ENCODE measurements around the gene MRPS11.
"Not testable (repeated sequence)": the region's sequence is repeated elsewhere in the genome, so short reads cannot be mapped to it uniquely, and the experiment has no call there.

The MRPS11 gene

DNA sequence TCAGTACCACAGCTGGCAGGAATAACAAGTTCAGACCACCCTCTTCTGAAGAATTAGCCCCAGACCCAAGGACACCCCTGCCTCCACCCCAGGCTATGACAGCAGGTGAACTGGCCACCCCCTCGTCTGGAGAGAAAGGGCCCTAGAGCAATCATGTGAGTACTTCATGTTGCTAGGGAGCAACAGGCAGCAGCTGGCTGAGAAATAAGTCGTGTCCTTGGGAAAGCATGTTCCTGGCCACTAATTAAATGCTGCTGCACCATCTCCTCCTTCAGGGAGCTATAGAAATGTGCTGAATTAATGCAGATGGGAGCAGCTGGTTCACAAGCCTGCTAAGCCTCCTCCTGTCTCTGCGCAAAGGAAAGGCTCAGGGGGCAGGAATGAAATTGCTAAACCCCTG lies 31.5 kb downstream of the MRPS11 start:
- Mint-ChIP-seq H3K27ac (no peak overlapping the region), H3K9me3 (no peaks in the 10 kb centered on the region), H3K36me3 (peaks cover 2% of the 10 kb centered on the region), H3K27me3 (no peaks in the 10 kb centered on the region), H3K4me3 (no peak overlapping the region), H3K4me1 (no peaks in the 10 kb centered on the region)

DNA sequence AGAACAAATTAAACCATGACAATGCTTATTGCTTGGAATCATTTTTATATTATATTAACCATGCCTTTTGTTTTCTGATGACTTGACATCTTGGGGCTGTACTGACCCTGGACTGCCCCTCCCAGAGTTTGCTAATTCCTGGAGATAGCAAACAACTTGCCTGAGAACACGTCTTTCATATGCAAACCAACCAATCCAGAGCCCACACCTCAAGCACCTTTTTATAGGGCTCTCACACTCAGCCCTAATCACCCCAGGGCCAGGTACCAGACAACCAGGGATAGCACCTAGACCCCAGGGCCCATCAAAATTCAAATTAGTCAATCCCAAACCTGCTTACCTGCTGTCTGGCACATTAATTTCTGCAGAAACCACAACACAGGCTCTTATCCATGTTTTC lies 36.9 kb downstream of the MRPS11 start:
- Mint-ChIP-seq H3K4me3 (no peak overlapping the region), H3K27ac (no peak overlapping the region), H3K4me1 (no peaks in the 10 kb centered on the region), H3K27me3 (no peaks in the 10 kb centered on the region), H3K9me3 (no peaks in the 10 kb centered on the region), H3K36me3 (peaks cover 9% of the 10 kb centered on the region)

DNA sequence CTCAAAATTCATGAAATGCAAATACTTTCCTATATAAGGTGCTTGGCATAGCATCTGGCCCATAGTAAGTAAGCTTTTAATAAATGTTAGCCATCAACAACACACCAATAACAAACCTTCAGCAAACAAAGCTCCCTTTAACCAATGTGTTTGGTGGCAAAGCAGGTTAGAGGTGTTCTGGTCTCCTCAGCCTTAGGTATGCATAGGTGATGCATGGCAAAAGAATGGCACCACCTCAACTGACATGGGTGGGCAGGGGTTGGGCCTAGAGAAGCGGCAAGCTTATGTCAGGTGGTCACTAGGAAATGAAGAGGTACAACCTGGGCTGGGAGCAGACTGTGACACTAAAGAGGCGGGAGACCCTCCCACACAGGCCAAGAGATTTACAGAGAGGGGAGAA lies 38.2 kb downstream of the MRPS11 start:
- H3K4me3 Mint-ChIP-seq, result no peak overlapping the region
- H3K27me3 Mint-ChIP-seq, result no peaks in the 10 kb centered on the region
- H3K9me3 Mint-ChIP-seq, result no peaks in the 10 kb centered on the region
- no peaks in the 10 kb centered on the region for H3K4me1 Mint-ChIP-seq
- no peak overlapping the region for H3K27ac Mint-ChIP-seq
- peaks cover 12% of the 10 kb centered on the region for H3K36me3 Mint-ChIP-seq

DNA sequence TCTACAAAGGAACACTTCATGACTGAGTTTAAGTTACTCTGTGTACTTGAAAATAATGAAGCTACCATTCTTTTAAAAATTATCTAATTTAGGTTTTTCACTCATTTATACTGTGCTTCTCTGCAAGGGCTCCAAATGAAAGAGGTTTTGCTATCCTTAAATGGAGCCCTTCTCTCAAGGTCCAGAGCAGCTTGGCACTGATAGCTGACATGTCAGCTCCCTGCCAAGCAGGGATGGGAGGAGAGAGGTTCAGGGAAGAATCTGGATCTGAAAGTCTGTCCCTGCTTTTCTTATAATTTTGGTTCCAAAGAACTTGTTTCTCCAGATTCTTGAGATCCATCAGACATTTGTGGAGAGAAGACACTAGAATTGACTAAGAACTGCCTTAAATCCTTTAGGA lies 39.1 kb downstream of the MRPS11 start:
- Mint-ChIP-seq H3K27me3 (no peaks in the 10 kb centered on the region), H3K9me3 (no peaks in the 10 kb centered on the region), H3K4me1 (no peaks in the 10 kb centered on the region), H3K27ac (no peak overlapping the region), H3K4me3 (no peak overlapping the region), H3K36me3 (peaks cover 19% of the 10 kb centered on the region)

GRCh38 chr15:88509321-88509720 lies 41.8 kb downstream of the MRPS11 start:
- H3K27me3 Mint-ChIP-seq, result no peaks in the 10 kb centered on the region
- no peaks in the 10 kb centered on the region for H3K9me3 Mint-ChIP-seq
- no peak overlapping the region for H3K4me3 Mint-ChIP-seq
- H3K36me3 Mint-ChIP-seq, result peaks cover 19% of the 10 kb centered on the region
- H3K27ac Mint-ChIP-seq, result no peak overlapping the region
- H3K4me1 Mint-ChIP-seq, result no peaks in the 10 kb centered on the region

GRCh38 chr15:88509964-88510363 lies 42.5 kb downstream of the MRPS11 start:
- no peak overlapping the region for H3K4me3 Mint-ChIP-seq
- H3K9me3 Mint-ChIP-seq, result no peaks in the 10 kb centered on the region
- no peaks in the 10 kb centered on the region for H3K4me1 Mint-ChIP-seq
- no peaks in the 10 kb centered on the region for H3K27me3 Mint-ChIP-seq
- no peak overlapping the region for H3K27ac Mint-ChIP-seq
- H3K36me3 Mint-ChIP-seq, result peaks cover 19% of the 10 kb centered on the region

- Mint-ChIP-seq H3K27ac (no peak overlapping the region), H3K27me3 (no peaks in the 10 kb centered on the region), H3K4me3 (no peak overlapping the region), H3K4me1 (no peaks in the 10 kb centered on the region), H3K36me3 (peaks cover 19% of the 10 kb centered on the region), H3K9me3 (no peaks in the 10 kb centered on the region)
Measured at GRCh38 chr15:88511161-88511560, 43.7 kb downstream of the MRPS11 start.

GRCh38 chr15:88512078-88512477 lies 44.6 kb downstream of the MRPS11 start:
- H3K27ac Mint-ChIP-seq, result no peak overlapping the region

GRCh38 chr15:88512601-88513000 lies 45.1 kb downstream of the MRPS11 start:
- H3K4me1 Mint-ChIP-seq, result no peaks in the 10 kb centered on the region
- no peaks in the 10 kb centered on the region for H3K9me3 Mint-ChIP-seq
- no peak overlapping the region for H3K27ac Mint-ChIP-seq
- H3K36me3 Mint-ChIP-seq, result peaks cover 17% of the 10 kb centered on the region
- H3K4me3 Mint-ChIP-seq, result no peak overlapping the region
- no peaks in the 10 kb centered on the region for H3K27me3 Mint-ChIP-seq

More at GRCh38 chr15:88512078-88512477, 44.6 kb downstream of the MRPS11 start:
- H3K4me1 Mint-ChIP-seq, result no peaks in the 10 kb centered on the region
- H3K9me3 Mint-ChIP-seq, result no peaks in the 10 kb centered on the region
- H3K27me3 Mint-ChIP-seq, result no peaks in the 10 kb centered on the region
- no peak overlapping the region for H3K4me3 Mint-ChIP-seq
- peaks cover 20% of the 10 kb centered on the region for H3K36me3 Mint-ChIP-seq

DNA sequence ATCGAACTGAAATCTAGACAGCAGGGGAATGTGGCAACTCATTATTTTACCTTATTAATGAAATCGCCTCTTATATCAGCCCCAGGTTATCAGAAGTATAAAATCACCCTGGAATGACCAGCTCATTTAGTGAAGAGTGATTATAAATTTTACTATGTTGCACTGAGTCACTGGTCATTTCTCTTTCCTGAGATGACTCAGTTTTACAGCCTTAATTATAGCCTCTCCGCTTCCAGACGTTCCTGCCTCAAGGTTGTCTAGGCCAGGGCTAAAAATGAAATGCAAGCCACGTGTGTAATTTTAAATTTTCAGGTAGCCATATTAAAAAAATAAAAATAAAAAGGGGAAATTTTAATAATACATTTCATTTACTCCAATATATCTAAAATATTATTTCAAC lies 45.7 kb downstream of the MRPS11 start:
- Mint-ChIP-seq H3K27ac (no peak overlapping the region), H3K4me1 (no peaks in the 10 kb centered on the region), H3K36me3 (peaks cover 18% of the 10 kb centered on the region), H3K4me3 (no peak overlapping the region), H3K9me3 (no peaks in the 10 kb centered on the region), H3K27me3 (no peaks in the 10 kb centered on the region)

GRCh38 chr15:88518903-88519302 lies 51.4 kb downstream of the MRPS11 start:
- no peak overlapping the region for H3K4me3 Mint-ChIP-seq
- H3K9me3 Mint-ChIP-seq, result no peaks in the 10 kb centered on the region
- H3K27ac Mint-ChIP-seq, result no peak overlapping the region
- H3K27me3 Mint-ChIP-seq, result no peaks in the 10 kb centered on the region
- H3K4me1 Mint-ChIP-seq, result no peaks in the 10 kb centered on the region
- peaks cover 10% of the 10 kb centered on the region for H3K36me3 Mint-ChIP-seq

DNA sequence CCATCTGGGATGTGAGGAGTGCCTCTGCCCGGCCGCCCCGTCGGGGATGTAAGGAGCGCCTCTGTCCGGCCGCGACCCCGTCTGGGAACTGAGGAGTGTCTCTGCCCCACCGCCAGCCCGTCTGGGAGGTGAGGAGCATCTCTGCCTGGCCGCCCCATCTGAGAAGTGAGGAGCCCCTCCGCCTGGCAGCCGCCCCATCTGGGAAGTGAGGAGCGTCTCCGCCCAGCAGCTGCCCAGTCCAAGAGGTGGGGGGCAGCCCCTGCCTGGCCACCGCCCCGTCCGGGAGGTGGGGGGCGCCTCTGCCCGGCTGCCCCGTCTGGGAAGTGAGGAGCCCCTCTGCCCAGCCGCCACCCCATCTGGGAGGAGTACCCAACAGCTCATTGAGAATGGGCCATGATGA lies 56.6 kb downstream of the MRPS11 start:
- peaks cover 22% of the 10 kb centered on the region for H3K36me3 Mint-ChIP-seq
- H3K27me3 Mint-ChIP-seq, H3K27ac Mint-ChIP-seq, H3K9me3 Mint-ChIP-seq, H3K4me1 Mint-ChIP-seq, H3K4me3 Mint-ChIP-seq: not testable (repeated sequence)

GRCh38 chr15:88525418-88525817 lies 57.9 kb downstream of the MRPS11 start:
- Mint-ChIP-seq H3K27me3 (no peaks in the 10 kb centered on the region), H3K4me3 (no peak overlapping the region), H3K4me1 (peaks cover 9% of the 10 kb centered on the region), H3K9me3 (no peaks in the 10 kb centered on the region), H3K36me3 (peaks cover 30% of the 10 kb centered on the region), H3K27ac (no peak overlapping the region)

DNA sequence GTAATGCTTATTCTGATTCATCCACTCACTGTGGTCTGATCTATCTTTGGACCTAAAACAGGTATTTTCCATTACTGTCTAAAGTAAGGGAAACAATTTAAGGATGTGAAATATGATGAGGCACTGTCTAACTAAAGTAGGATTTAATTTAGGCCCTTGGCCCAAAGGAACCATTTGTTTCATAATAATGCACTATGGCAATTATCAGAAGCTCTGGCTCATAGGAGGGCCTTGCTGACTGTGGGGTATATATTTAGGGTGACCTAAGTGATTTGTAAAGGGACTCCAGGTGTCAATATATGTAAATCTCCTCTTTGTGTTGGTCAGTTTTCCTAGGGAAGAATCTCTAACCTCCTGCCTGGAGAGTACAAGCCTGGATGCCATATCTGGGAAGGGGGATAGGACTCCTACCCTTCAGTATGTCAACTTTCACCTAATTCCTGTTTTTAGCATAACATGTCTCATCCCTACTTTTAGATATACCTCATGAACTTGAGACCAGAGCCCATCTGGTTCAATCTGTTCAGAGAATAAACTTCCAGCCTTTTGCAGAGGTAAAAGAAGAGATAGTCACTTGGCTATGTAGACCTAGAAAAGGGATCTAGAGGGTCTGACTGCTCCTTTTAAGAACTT lies 58.9 kb downstream of the MRPS11 start:
- H3K27ac Mint-ChIP-seq, result no peak overlapping the region
- H3K9me3 Mint-ChIP-seq, result no peaks in the 10 kb centered on the region
- peaks cover 9% of the 10 kb centered on the region for H3K4me1 Mint-ChIP-seq
- peaks cover 35% of the 10 kb centered on the region for H3K36me3 Mint-ChIP-seq
- H3K4me3 Mint-ChIP-seq, result no peak overlapping the region
- no peaks in the 10 kb centered on the region for H3K27me3 Mint-ChIP-seq

GRCh38 chr15:88529021-88529630 lies 61.6 kb downstream of the MRPS11 start:
- Mint-ChIP-seq H3K27ac (no peak overlapping the region), H3K36me3 (peaks cover 44% of the 10 kb centered on the region), H3K4me1 (peaks cover 14% of the 10 kb centered on the region), H3K27me3 (no peaks in the 10 kb centered on the region), H3K9me3 (peaks cover 9% of the 10 kb centered on the region), H3K4me3 (no peak overlapping the region)

Measured in activated naive CD4-positive, alpha-beta T cell treated with anti-CD3 and anti-CD28 coated beads, Interleukin-2, amount 50 U/mL, for 24 hours (primary cell).